Measurements from ENCODE around the gene ZBTB44. TPM values are rescaled to one million over a fixed set of nuclear protein-coding genes. Genes with fewer than 3 reads are reported as not detected.

Gene ZBTB44
- total RNA-seq, 1 donor from 2014 or later, result 42.5 TPM

- Mint-ChIP-seq H3K27ac (no peak overlapping the region), H3K4me1 (ENCODE audit: low read depth) (peaks cover 29% of the 10 kb centered on the region), H3K27me3 (no peaks in the 10 kb centered on the region), H3K36me3 (ENCODE audit: insufficient read depth) (peaks cover 9% of the 10 kb centered on the region), H3K9me3 (ENCODE audit: low read depth) (no peaks in the 10 kb centered on the region), H3K4me3 (ENCODE audit: low read depth) (no peak overlapping the region)
- TF ChIP-seq CTCF (IDR thresholded peaks at IDR 0.05; ENCODE audit: unreplicated experiment), result no peak
- no peak for DNase-seq (ENCODE audit: low spot score, unreplicated experiment)
Measured at GRCh38 chr11:130178441-130179339, 136.0 kb downstream of the ZBTB44 start.

- H3K9me3 Mint-ChIP-seq (ENCODE audit: low read depth), result no peaks in the 10 kb centered on the region
- H3K27me3 Mint-ChIP-seq, result no peaks in the 10 kb centered on the region
- H3K4me3 Mint-ChIP-seq (ENCODE audit: low read depth), result no peak overlapping the region
- H3K4me1 Mint-ChIP-seq (ENCODE audit: low read depth), result peaks cover 29% of the 10 kb centered on the region
- no peak for DNase-seq (ENCODE audit: low spot score, unreplicated experiment)
- peaks cover 9% of the 10 kb centered on the region for H3K36me3 Mint-ChIP-seq (ENCODE audit: insufficient read depth)
- H3K27ac Mint-ChIP-seq, result no peak overlapping the region
- no peak for TF ChIP-seq CTCF (IDR thresholded peaks at IDR 0.05; ENCODE audit: unreplicated experiment)
Measured at GRCh38 chr11:130177782-130178181, 136.9 kb downstream of the ZBTB44 start.

Other genes starting within 250 kb of the ZBTB44 start
- 374 and 375 TPM in 2 replicates for gene APLP2, start 245.0 kb downstream of the ZBTB44 start, total RNA-seq
- 94.7 and 94.9 TPM in 2 replicates for gene ST14, start 155.1 kb downstream of the ZBTB44 start, total RNA-seq
- gene ADAMTS8, start 113.7 kb upstream of the ZBTB44 start, total RNA-seq, result 0.22 and 0.40 TPM in 2 replicates
- 1.2 TPM in 2 replicates for gene ADAMTS15, start 133.7 kb upstream of the ZBTB44 start, total RNA-seq